ENCODE results near the gene THUMPD3. TPM values are rescaled to one million over a fixed set of nuclear protein-coding genes. Genes with fewer than 3 reads are reported as not detected.

THUMPD3 gene
- total and polyA plus RNA-seq, 2 donors from 2014 or later = 31.9 to 44.1 TPM

GRCh38 chr3:9397332-9397905 is 34.6 kb downstream of the THUMPD3 start, which contains the start of gene SETD5:
Gene SETD5 (plus strand): TSS chr3:9397615. CDS start chr3:9428939, 31,324 bp downstream.
- intact Hi-C loops (cut with DNase I) = no loop called here
- Histone ChIP-seq H3K27me3 (ENCODE audit: control insufficient read depth, insufficient read depth, low read length) (no peaks in the 10 kb centered on the region), H3K4me3 (ENCODE audit: low read length in 3 of 3) (peak within 1 kb of the TSS; percentile 74 to 94 (median 90)), H3K36me3 (ENCODE audit: control insufficient read depth in 2 of 3, insufficient read depth in 3 of 3, low read length in 3 of 3) (peaks cover 0 to 3% (median 0%) of the 10 kb centered on the region in 3 donors), H3K27ac (ENCODE audit: low read depth in 2 of 2, low read length in 2 of 2) (peak within 1 kb of the TSS; percentile 98 to 99), H3K9ac (ENCODE audit: low read length in 3 of 3) (peak within 1 kb of the TSS; percentile 80 to 99 (median 97)), H3K9me3 (ENCODE audit: control insufficient read depth in 2 of 3, insufficient read depth in 1 of 3, low read length in 3 of 3) (no peaks in the 10 kb centered on the region), H3K4me1 (ENCODE audit: control insufficient read depth in 2 of 3, insufficient read depth in 2 of 3, low read depth in 1 of 3, low read length in 3 of 3) (peaks cover 12 to 31% (median 22%) of the 10 kb centered on the region in 3 donors)
- TF ChIP-seq, protein P1, sequence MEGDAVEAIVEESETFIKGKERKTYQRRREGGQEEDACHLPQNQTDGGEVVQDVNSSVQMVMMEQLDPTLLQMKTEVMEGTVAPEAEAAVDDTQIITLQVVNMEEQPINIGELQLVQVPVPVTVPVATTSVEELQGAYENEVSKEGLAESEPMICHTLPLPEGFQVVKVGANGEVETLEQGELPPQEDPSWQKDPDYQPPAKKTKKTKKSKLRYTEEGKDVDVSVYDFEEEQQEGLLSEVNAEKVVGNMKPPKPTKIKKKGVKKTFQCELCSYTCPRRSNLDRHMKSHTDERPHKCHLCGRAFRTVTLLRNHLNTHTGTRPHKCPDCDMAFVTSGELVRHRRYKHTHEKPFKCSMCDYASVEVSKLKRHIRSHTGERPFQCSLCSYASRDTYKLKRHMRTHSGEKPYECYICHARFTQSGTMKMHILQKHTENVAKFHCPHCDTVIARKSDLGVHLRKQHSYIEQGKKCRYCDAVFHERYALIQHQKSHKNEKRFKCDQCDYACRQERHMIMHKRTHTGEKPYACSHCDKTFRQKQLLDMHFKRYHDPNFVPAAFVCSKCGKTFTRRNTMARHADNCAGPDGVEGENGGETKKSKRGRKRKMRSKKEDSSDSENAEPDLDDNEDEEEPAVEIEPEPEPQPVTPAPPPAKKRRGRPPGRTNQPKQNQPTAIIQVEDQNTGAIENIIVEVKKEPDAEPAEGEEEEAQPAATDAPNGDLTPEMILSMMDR (IDR thresholded peaks at IDR 0.05; ENCODE audit: borderline replicate concordance, extremely low read depth, insufficient read depth) = no peak
- DNase-seq (peak; percentile 98 to 100 (median 99)), FAIRE-seq (no peak)

DNA sequence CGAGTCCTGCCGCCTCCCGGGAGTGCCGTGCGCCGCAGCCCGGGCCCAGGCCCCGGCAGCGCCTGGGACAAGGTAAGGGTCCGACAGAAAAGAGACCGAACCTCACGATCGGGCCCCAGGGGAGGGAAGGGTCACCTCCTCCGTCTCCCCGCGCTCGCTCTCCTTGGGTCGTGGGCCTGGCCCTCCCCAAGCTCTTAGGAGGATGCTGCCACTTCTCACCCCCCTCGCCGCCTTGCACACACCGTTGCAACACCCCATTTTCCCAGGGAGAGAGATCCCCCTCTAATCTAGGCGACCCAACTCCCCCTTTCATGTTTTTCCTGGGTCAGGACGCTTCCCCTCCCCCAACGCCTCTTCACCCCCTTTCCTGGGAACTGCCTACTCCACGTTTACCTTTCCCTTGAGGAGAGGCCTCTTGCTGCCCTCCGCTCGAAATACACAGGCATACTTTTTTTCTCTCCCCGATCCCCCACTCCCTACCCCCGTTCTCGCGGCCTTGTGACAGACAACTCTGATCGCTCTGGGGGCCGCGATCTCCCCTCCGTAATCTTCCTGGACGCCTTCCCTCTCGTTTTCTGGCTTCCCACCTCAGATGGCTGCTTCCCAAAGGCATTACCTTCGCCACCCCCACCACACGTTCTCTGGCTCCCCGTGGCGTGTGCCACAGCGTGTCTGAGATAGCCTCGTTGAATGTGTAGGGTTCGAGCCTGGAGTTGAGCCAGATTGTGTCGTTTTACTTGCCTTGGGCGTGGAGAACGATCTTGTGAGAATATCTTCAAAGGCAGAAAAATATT is 35.2 kb downstream of the THUMPD3 start:
- Histone ChIP-seq H3K9me3 (ENCODE audit: control insufficient read depth in 2 of 3, insufficient read depth in 1 of 3, low read length in 3 of 3) (no peaks in the 10 kb centered on the region), H3K9ac (ENCODE audit: low read length in 3 of 3) (peak overlapping the region; percentile 71 to 99 (median 97)), H3K4me3 (ENCODE audit: low read length in 3 of 3) (peak overlapping the region; percentile 65 to 94 (median 90)), H3K27me3 (ENCODE audit: control insufficient read depth, insufficient read depth, low read length) (no peaks in the 10 kb centered on the region), H3K36me3 (ENCODE audit: control insufficient read depth in 2 of 3, insufficient read depth in 3 of 3, low read length in 3 of 3) (no peaks in the 10 kb centered on the region), H3K27ac (ENCODE audit: low read depth in 2 of 2, low read length in 2 of 2) (peak overlapping the region; percentile 98 to 99), H3K4me1 (ENCODE audit: control insufficient read depth in 2 of 3, insufficient read depth in 2 of 3, low read depth in 1 of 3, low read length in 3 of 3) (peaks cover 17 to 38% (median 27%) of the 10 kb centered on the region in 3 donors)
- FAIRE-seq = no peak
- TF ChIP-seq, protein P1 (IDR thresholded peaks at IDR 0.05; ENCODE audit: borderline replicate concordance, extremely low read depth, insufficient read depth) = no peak
- intact Hi-C loops (cut with DNase I) = no loop called here
- peak in 4 of 5 donors; percentile 44 to 83 (median 77) for DNase-seq

DNA sequence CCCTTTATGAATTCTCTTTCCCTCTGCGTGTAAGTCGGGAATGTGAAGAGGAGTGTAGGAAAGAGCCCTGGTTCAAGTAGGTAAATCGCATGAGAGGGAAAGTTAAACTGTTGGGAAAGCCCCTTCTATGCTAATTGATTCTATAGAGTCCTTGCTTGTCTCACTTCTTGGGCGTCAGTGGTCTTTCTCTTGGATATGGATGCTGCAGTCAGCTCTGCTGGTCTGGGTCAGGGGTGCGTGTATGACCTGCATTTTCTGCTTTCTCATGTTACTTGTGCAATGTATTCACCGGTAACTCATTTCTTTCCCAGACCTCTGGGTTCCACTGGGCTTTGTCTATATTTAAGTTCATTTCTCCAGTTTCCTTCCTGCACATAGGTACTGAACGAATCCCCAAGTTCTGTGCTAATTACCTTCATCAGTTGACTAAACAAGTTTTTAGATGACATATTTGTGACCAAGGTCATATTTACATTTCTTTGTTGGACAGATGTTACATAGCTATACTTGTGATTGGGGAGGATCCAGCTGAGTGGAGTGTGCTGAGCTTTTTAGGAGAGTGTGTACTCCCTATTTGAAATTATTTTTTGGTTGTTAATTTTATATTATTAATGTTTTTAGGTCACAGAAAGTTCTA is 36.0 kb downstream of the THUMPD3 start:
- FAIRE-seq (no peak), DNase-seq (peak in 4 of 5 donors; percentile 36 to 73 (median 62))
- Histone ChIP-seq H3K36me3 (ENCODE audit: control insufficient read depth in 2 of 3, insufficient read depth in 3 of 3, low read length in 3 of 3) (no peaks in the 10 kb centered on the region), H3K9me3 (ENCODE audit: control insufficient read depth in 2 of 3, insufficient read depth in 1 of 3, low read length in 3 of 3) (no peaks in the 10 kb centered on the region), H3K27me3 (ENCODE audit: control insufficient read depth, insufficient read depth, low read length) (no peaks in the 10 kb centered on the region), H3K4me1 (ENCODE audit: control insufficient read depth in 2 of 3, insufficient read depth in 2 of 3, low read depth in 1 of 3, low read length in 3 of 3) (peaks cover 17 to 43% (median 31%) of the 10 kb centered on the region in 3 donors), H3K4me3 (ENCODE audit: low read length in 3 of 3) (peak overlapping the region; percentile 65 to 94 (median 90)), H3K27ac (ENCODE audit: low read depth in 2 of 2, low read length in 2 of 2) (peak overlapping the region; percentile 98 to 99), H3K9ac (ENCODE audit: low read length in 3 of 3) (peak overlapping the region; percentile 71 to 99 (median 97))
- TF ChIP-seq, protein P1 (IDR thresholded peaks at IDR 0.05; ENCODE audit: borderline replicate concordance, extremely low read depth, insufficient read depth) = no peak
- intact Hi-C loops (cut with DNase I) = no loop called here
